SK-N-SH (cell line): ENCODE measurements around the gene ZBTB7A.

ENCODE experiments used
- CHD2 ChIP-seq: fragments of 150-350 bp; IDR thresholded peaks from 2 replicates; pipeline ENCODE4 v1.6.1; 2018; ENCODE audit warnings: low read length; ENCODE audit not compliant: partially characterized antibody
- CTCF ChIP-seq: fragments of 200-600 bp; sonication (generic); IDR thresholded peaks from 2 replicates; pipeline ENCODE4 v1.6.1; 2017; ENCODE audit warnings: antibody characterized with exemption, mild to moderate bottlenecking, moderate library complexity
- EP300 ChIP-seq, 2 experiments: IDR thresholded peaks; 2 replicates each; pipeline versions ENCODE4 v1.4.0 to v1.6.1; 2012; ENCODE audit warnings: borderline replicate concordance in 1 of 2, low read depth in 1 of 2, low read length in 1 of 2
- EZH2phosphoT487 ChIP-seq: fragments of 200-600 bp; sonication (generic); IDR thresholded peaks from 2 replicates; pipeline ENCODE4 v1.6.1; 2017; ENCODE audit warnings: low read depth, mixed run types, mild to moderate bottlenecking, antibody characterized with exemption, moderate library complexity, borderline replicate concordance
- JUND ChIP-seq: IDR thresholded peaks from 2 replicates; pipeline ENCODE4 v1.4.0; 2012
- MXI1 ChIP-seq: IDR thresholded peaks from 2 replicates; pipeline ENCODE4 v1.6.1; 2012; ENCODE audit warnings: mild to moderate bottlenecking, low read depth, low read length, improper control_type of control experiment
- PBX3 ChIP-seq: IDR thresholded peaks from 2 replicates; pipeline ENCODE4; 2012
- POLR2AphosphoS5 ChIP-seq: IDR thresholded peaks from 2 replicates; pipeline ENCODE4 v1.6.1; 2012; ENCODE audit warnings: low read depth, low read length
- RFX5 ChIP-seq: IDR thresholded peaks from 2 replicates; pipeline ENCODE4 v1.6.1; 2012; ENCODE audit warnings: mild to moderate bottlenecking, improper control_type of control experiment, low read length
- SIN3A ChIP-seq: IDR thresholded peaks from 2 replicates; pipeline ENCODE4 v1.6.1; 2012; ENCODE audit warnings: low read depth, mild to moderate bottlenecking, low read length, moderate library complexity, borderline replicate concordance
- ZBTB33 ChIP-seq: IDR thresholded peaks from 2 replicates; pipeline ENCODE4 v1.4.0; 2012; ENCODE audit warnings: low read depth, borderline replicate concordance

- TF ChIP-seq PBX3 = no peak
- no peak for TF ChIP-seq POLR2AphosphoS5
- TF ChIP-seq EZH2phosphoT487 = no peak
- no peak for TF ChIP-seq CTCF
- TF ChIP-seq RFX5 = no peak
- no peak for TF ChIP-seq EP300 (IDR thresholded peaks at IDR 0.05; ENCODE audit: borderline replicate concordance in 1 of 2, low read depth in 1 of 2, low read length in 1 of 2)
- TF ChIP-seq SIN3A = no peak
- TF ChIP-seq MXI1 = no peak
- TF ChIP-seq ZBTB33 = no peak
- TF ChIP-seq JUND = no peak
- TF ChIP-seq CHD2 = no peak
These were observed 11.3 kb upstream of the ZBTB7A start for GRCh38 chr19:4077800-4078684.
